GM19238 (cell line): ENCODE measurements around the gene CUL4A.

ENCODE experiments used
- DNase-seq: peaks from one replicate; pipeline ENCODE4 v3.0.0; 2011; ENCODE audit warnings: low spot score; ENCODE audit not compliant: insufficient read length

Gene CUL4A

DNA sequence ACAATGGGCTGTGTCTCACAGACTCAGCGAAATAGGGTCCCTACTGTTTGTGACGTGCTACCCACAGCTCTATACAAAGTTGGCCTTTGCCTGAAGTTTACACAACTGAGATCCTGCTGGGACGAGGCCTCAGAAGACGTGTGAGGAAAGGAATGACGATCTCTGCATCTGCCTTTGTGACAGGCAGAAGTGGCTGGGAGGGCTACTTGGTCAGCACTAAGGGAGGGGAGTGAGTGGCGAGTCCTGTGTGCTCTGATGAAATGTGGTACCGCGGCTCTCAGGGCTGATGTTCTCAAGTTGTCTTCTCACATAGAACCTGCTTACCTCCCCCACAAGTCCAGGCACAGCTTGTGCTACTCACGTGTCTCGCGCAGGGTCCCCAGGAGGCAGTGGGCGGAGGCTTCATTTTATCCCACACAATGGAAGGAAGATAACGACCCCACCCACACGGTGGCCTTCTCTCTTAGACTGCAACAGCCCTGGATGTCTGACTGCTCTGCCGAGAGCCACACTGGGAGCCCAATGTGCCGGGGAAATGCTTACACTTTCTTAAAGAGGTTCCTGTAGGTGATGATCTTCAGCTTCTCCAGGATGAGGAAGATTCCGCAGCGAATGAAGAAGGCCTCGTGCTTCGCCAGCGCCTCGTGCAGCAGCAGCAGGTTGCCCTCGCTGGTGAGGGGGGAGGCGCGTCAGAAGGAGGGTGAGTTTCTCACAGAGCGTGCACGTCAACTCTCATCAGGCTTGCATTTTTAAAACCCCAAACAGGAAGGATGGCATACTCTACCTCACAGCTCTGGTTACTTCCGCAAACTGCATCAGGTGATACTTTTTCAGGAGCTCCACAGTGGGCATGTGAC lies 29.8 kb upstream of the CUL4A start:
- DNase-seq: no peak

DNA sequence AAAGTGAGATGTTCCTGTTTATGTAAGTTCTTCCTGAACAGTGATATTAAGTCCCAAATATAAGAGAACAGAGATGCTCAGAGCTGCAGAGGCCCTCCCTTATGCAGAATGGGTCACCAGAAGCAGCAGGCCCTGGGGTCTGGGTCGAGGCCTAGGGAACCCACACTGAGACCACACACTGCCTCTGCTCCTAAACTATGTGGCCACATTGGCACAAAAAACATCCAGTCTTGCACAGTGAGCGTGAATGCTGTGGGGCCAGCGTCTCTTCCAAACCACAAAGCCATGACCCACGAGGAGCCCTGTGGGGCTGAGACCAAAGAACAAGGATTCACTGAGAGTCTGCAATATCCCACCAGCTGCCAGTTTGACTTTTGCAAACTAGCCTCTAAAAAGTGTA lies 27.4 kb upstream of the CUL4A start:
- no peak for DNase-seq

DNA sequence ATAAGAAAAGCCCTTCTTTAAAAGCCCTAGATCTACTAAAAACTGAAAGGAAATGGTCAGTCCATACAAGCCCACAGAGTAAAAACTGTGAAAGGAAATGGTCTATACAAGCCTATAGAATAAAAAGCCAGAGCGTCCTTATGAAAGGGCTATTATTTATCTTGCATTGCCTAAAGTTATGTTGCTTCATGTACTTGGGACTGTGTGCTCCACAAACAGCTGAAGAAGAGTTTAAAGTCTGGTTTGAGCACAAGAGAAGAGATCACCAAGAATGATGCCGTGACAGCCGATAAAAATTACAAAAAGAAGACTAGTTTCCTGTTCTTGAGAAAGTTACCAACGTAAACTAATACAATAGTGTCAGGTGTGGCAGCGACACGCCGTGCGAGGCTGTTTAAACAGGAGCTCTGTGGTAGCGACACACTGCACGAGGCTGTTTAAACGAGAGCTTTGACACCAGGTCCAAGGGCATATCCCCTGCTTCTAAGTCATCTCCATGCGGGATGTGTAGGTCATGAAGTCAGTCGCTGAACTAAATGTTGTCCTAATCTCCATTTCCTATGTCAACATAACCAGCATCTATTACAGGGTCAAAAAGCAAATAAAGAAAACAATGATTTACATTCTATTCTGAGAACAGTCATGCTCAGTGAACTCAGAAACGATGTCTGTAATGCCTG lies 25.8 kb upstream of the CUL4A start:
- DNase-seq: no peak

DNA sequence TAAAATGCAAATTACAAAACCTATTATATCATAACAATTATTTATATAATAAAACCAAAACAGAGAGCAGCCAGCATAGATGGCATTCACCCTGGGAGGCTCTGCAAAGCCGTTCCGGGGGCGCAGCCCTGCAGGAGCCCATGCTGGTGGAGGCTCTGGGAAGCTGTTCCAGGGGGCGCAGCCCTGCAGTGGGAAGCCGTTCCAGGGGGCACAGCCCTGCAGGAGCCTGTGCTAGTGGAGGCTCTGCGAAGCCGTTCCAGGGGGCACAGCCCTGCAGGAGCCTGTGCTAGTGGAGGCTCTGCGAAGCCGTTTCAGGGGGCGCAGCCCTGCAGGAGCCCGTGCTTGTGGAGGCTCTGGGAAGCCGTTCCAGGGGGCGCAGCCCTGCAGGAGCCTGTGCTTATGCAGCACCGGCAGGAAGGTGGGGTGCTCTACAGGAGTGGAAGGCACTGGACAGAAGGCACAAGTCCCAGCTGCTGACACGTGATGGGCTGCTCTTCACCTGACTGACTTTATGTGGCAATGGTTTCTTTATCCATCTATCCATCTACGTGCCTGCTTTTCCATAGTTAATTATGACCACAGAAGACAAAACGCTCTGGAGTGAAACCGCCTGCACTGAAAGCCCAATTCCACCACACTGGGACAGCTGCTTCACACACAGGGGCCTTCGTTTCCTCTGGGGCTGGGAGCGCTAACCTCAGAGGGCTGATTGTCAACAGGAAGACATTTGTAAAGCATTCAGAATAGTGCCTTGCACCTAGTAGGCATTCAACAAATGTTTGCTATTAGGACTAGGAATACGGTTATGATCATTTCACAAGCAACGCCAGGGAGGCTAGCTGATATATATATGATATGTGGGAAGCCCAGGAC lies 24.6 kb upstream of the CUL4A start:
- no peak for DNase-seq

GRCh38 chr13:113186061-113186900 lies 23.1 kb upstream of the CUL4A start:
- DNase-seq: no peak

- no peak for DNase-seq
Observed at GRCh38 chr13:113187263-113187669, 22.1 kb upstream of the CUL4A start.

DNA sequence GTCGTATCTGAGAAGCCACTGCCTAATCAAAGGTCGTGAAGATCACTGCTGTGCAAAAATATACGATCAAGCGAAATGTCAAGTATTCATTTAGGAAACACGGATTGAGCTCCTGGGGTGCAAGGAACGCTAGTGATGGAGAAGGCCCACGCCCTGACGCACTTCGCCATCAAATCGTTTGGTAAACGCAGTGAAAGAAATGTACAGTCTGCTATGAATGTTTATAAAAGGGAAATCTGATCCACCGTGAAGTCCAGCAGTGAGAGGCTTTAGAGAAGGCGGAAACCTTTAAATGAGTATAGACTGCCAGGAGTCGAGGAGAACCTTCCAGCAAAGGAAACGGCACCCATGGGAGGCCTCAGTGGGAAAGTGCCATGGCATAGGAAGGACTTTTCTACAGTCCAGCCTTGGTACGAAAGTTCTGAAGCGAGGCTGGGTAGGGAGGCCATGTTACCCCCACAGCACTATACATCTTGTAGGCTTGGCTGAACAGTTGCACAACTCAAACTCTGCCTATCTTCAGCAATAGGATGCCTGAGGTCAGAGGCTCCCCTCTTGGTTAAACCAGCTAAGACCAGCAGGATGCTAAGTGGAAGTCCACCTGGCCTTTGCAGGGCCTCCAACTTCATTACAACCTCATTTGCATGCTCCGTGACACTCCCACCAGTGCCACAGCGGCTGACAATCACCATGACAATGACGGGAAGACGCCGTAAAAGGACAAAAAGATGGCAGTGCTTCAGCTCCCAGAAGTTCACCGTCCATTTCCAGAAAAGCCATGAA lies 21.3 kb upstream of the CUL4A start:
- DNase-seq: no peak

GRCh38 chr13:113190181-113190580 lies 19.2 kb upstream of the CUL4A start:
- no peak for DNase-seq

DNA sequence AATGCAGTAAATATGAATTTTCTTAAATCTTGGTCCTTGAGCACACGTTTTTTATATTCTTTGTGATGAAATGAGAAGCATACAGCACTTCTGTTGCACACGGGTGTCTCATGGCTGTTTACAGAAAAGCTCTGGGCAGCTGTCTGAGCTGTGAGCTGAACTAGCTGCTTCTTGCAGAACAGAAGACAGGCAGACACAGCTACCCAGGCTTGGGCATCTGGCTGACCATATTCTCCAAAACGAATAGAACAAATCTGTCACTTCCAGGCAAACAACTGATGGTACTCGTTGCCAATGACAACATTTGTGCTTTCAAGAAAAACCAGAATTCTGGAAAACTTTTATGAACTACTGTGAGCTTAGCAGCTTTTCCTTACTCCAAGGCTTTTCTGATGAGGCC lies 17.1 kb upstream of the CUL4A start:
- no peak for DNase-seq

DNA sequence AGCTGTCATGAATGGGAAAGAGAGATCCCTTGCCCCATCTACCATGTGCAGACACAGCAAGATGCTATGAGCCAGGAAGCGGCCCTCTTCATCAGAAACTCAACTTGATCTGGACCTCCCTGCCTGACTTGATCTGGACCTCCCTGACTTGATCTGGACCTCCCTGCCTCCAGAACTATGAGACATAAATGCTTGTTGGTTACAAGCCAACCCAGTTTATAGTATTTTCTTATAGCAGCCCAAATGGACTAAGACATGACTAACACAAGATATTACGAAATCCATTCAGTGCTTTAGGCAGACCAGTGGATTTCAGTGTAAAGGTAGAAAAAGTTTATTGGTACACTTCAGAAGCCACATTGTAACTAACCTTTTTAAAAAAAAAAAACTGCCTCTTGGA lies 16.5 kb upstream of the CUL4A start:
- DNase-seq: no peak

GRCh38 chr13:113195360-113195759 lies 14.1 kb upstream of the CUL4A start:
- no peak for DNase-seq

- no peak for DNase-seq
Observed at GRCh38 chr13:113196970-113197737, 12.3 kb upstream of the CUL4A start.

GRCh38 chr13:113201815-113202214 lies 7.6 kb upstream of the CUL4A start:
- DNase-seq: no peak

DNA sequence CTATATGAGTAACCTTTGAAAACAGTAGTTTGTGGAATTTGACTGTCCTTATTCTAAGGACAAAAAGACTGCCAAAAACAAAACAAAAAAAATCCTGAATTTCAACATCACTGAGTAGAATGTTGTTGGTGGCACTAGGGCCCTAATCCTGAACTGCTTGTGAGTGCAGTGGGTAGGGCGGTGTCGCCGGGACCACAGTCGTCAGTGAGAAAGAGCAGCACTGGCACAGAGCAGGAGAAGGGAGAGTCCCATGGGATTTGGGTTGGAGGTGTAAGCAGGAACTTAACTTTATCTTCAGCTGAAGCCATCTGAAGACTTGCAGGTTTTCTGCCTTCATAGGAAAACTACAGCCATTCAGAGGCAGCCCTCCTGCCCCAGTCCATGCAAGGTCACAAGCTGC lies 6.5 kb upstream of the CUL4A start:
- DNase-seq: no peak

DNA sequence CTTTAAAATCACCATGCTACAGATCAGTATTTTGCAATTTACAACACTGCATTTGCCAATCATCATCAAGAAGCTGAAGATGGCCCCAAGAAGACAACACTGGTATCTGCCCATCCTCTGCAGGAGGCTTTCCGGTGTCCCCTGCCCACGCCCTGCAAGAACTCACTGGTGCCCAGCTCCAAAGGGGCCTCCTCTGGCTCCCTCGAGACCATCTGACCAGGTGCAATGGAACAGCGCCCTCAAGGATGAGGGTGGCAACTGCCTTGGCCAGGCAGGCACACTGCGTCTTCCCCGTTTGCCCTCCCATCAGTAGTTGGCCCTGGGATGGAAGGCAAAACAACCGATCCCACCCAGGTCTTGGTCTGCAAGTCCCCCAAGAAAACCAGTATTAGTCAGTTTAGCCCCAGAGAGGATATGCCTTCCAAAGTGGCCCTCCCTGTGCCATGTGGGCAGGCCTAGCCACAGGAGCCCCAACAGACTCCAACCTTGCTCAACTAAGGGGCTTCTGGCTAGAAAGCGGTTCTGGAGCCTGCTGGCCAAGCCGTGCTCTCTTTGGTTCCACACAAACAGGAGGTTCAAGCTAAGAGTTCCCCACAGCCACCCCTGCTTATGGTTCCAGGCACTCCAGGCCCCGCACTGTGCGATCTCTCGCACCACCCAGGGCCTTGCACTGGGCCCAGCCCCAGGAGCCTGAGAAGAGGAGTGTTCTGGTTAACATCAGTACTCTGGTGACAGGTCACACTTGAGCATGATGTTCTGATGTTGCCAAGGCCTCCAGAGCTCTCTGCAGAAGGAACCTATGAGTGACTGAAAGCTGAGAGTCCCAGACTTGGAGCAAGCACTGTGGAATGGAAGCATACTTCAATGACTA lies 5.7 kb upstream of the CUL4A start:
- DNase-seq: no peak

DNA sequence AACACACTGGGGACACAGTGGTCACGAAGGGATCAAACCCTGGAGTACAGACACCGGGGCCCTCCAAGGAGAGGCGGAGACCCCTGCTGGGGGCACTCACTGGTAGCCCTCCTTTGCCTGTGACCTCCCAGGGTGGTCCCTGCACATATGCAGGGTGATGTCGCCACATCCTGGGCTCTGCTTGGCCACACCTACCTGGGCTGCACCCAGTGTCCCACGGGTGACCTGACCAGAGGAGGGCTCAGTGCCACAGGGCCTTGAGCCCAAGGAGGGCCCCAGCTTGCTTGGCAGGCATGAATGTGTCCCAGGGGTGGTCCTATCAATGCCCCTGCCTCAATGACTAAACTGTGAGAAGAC lies 5.1 kb upstream of the CUL4A start:
- no peak for DNase-seq

- DNase-seq: no peak
Observed at GRCh38 chr13:113205428-113205931, 3.9 kb upstream of the CUL4A start.

DNA sequence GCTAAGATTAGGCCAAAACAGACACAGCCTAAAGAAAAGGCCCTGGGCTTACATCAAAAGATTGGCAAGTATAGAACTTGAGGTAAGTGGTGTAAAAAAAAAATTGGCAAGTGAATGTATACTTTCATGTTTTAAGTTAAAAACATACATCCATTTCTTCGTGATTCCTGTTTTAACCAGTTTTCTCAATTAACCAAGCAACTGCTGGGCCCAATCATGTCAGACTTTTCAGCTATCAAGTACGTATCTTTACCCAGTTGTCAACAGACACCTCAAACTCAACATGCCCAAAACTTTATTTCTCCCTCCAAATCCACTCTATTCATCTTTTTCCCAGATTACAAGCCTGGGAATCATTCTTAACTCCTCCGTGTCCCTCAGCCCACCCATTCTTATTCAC lies 2.0 kb upstream of the CUL4A start:
- no peak for DNase-seq
